Osteocyte (in vitro differentiated cells): ENCODE results near the gene VAC14. TPM values are rescaled to one million over a fixed set of nuclear protein-coding genes. Genes with fewer than 3 reads are reported as not detected.
"Not testable (repeated sequence)": the region's sequence is repeated elsewhere in the genome, so short reads cannot be mapped to it uniquely, and the experiment has no call there.

Experiments
- DNase-seq: peaks from one replicate; pipeline ENCODE4 v3.0.0; 2021; ENCODE audit warnings: mixed read lengths; ENCODE audit not compliant: unreplicated experiment; ENCODE audit errors: extremely low spot score
- H3K27ac Mint-ChIP-seq: one replicate; pipeline ENCODE4 v1.8.0; 2021; ENCODE audit warnings: mild to moderate bottlenecking, mixed read lengths; ENCODE audit not compliant: unreplicated experiment
- H3K27me3 Mint-ChIP-seq: one replicate; pipeline ENCODE4 v1.8.0; 2021; ENCODE audit warnings: mixed read lengths; ENCODE audit not compliant: unreplicated experiment
- H3K36me3 Mint-ChIP-seq: one replicate; pipeline ENCODE4 v1.8.0; 2021; ENCODE audit warnings: mixed read lengths; ENCODE audit not compliant: unreplicated experiment
- H3K4me1 Mint-ChIP-seq: one replicate; pipeline ENCODE4 v1.8.0; 2021; ENCODE audit warnings: mixed read lengths; ENCODE audit not compliant: unreplicated experiment
- H3K4me3 Mint-ChIP-seq: one replicate; pipeline ENCODE4 v1.8.0; 2021; ENCODE audit warnings: mild to moderate bottlenecking, moderate library complexity, mixed read lengths; ENCODE audit not compliant: unreplicated experiment
- H3K9me3 Mint-ChIP-seq: one replicate; pipeline ENCODE4 v1.8.0; 2021; ENCODE audit warnings: mixed read lengths; ENCODE audit not compliant: unreplicated experiment
- CTCF ChIP-seq: fragments of 200-600 bp; sonication (generic); IDR thresholded peaks from 2 replicates; pipeline ENCODE4 v1.5.0; 2021; ENCODE audit warnings: antibody characterized with exemption, mild to moderate bottlenecking, moderate library complexity
- total RNA-seq: library from RNA; stranded (reverse); gene quantifications from 2 replicates; pipeline ENCODE4 v1.2.1, GENCODE V29; 2021

VAC14 gene
- total RNA-seq, 1 donor from 2014 or later, result 44.5 TPM

GRCh38 chr16:70745536-70746025 lies 55.4 kb downstream of the VAC14 start:
- DNase-seq, result no peak
- Mint-ChIP-seq H3K27ac (peak overlapping the region; percentile 88), H3K4me3 (no peak overlapping the region), H3K36me3 (peaks cover 15% of the 10 kb centered on the region), H3K27me3 (no peaks in the 10 kb centered on the region), H3K4me1 (peaks cover 50% of the 10 kb centered on the region), H3K9me3 (no peaks in the 10 kb centered on the region)
- no peak for TF ChIP-seq CTCF

- Mint-ChIP-seq H3K27ac (no peak overlapping the region), H3K27me3 (no peaks in the 10 kb centered on the region), H3K36me3 (peaks cover 15% of the 10 kb centered on the region), H3K4me3 (no peak overlapping the region), H3K9me3 (no peaks in the 10 kb centered on the region), H3K4me1 (peaks cover 47% of the 10 kb centered on the region)
- DNase-seq, result no peak
- no peak for TF ChIP-seq CTCF
These were observed 56.6 kb downstream of the VAC14 start for GRCh38 chr16:70744366-70744765.

GRCh38 chr16:70743791-70744190 lies 57.2 kb downstream of the VAC14 start:
- DNase-seq, result no peak
- Mint-ChIP-seq H3K9me3 (no peaks in the 10 kb centered on the region), H3K4me1 (peaks cover 48% of the 10 kb centered on the region), H3K36me3 (peaks cover 18% of the 10 kb centered on the region), H3K27ac (no peak overlapping the region), H3K27me3 (no peaks in the 10 kb centered on the region), H3K4me3 (no peak overlapping the region)
- no peak for TF ChIP-seq CTCF

- not testable (repeated sequence) for H3K9me3 Mint-ChIP-seq, H3K27me3 Mint-ChIP-seq, H3K27ac Mint-ChIP-seq, H3K4me3 Mint-ChIP-seq, DNase-seq
- H3K4me1 Mint-ChIP-seq, result peaks cover 53% of the 10 kb centered on the region
- peaks cover 15% of the 10 kb centered on the region for H3K36me3 Mint-ChIP-seq
These were observed 58.0 kb downstream of the VAC14 start for GRCh38 chr16:70742967-70743366.

GRCh38 chr16:70741783-70742125 lies 59.2 kb downstream of the VAC14 start:
- no peak overlapping the region for H3K4me3 Mint-ChIP-seq
- no peaks in the 10 kb centered on the region for H3K27me3 Mint-ChIP-seq
- no peak for TF ChIP-seq CTCF
- peaks cover 57% of the 10 kb centered on the region for H3K4me1 Mint-ChIP-seq
- no peaks in the 10 kb centered on the region for H3K9me3 Mint-ChIP-seq
- peaks cover 15% of the 10 kb centered on the region for H3K36me3 Mint-ChIP-seq
- H3K27ac Mint-ChIP-seq, result peak overlapping the region; percentile 96
- no peak for DNase-seq
